WTC11 (cell line): Measurements from ENCODE around the gene TBL1XR1. TPM values are rescaled to one million over a fixed set of nuclear protein-coding genes. Genes with fewer than 3 reads are reported as not detected.
A peak's percentile ranks its signal among the peaks of the same experiment; 100 is the strongest.

ENCODE experiments used
- ATAC-seq: fragments of 200-7000 bp; cut with Tn5 transposase; 2 replicates; pipeline ENCODE4 v1.10.0; 2021; ENCODE audit warnings: mild to moderate bottlenecking, moderate library complexity
- CTCF ChIA-PET: fragments of 300-600 bp; sonication (Branson Sonifier 250); formaldehyde crosslinking; loops from one replicate; lab custom pipeline; 2021; ENCODE audit warnings: antibody characterized with exemption; lab: Charles Lee
- POLR2A ChIA-PET: fragments of 350-600 bp; sonication (Branson Sonifier 250); formaldehyde crosslinking; loops from one replicate; lab custom pipeline; 2021; ENCODE audit warnings: antibody characterized with exemption; lab: Charles Lee
- DNase-seq: peaks from one replicate; pipeline ENCODE4 v3.0.0; 2021; ENCODE audit warnings: low spot score
- H3K27ac Mint-ChIP-seq: 2 replicates; pipeline ENCODE4 v1.8.0; 2021; ENCODE audit warnings: mixed read lengths
- H3K27me3 Mint-ChIP-seq: 2 replicates; pipeline ENCODE4 v1.8.0; 2021; ENCODE audit warnings: low read depth, mild to moderate bottlenecking, moderate library complexity, mixed read lengths
- H3K36me3 Mint-ChIP-seq: 2 replicates; pipeline ENCODE4 v1.8.0; 2021; ENCODE audit warnings: mixed read lengths
- H3K4me1 Mint-ChIP-seq: 2 replicates; pipeline ENCODE4 v1.8.0; 2022; ENCODE audit warnings: mixed read lengths
- H3K4me3 Mint-ChIP-seq: 2 replicates; pipeline ENCODE4 v1.8.0; 2021; ENCODE audit warnings: mild to moderate bottlenecking, moderate library complexity, mixed read lengths
- H3K9me3 Mint-ChIP-seq: 2 replicates; pipeline ENCODE4 v1.8.0; 2021; ENCODE audit warnings: mixed read lengths
- AFF4 ChIP-seq: sonication (generic); formaldehyde crosslinking; IDR thresholded peaks from 2 replicates; pipeline ENCODE4 v1.8.1; 2023; ENCODE audit warnings: mild to moderate bottlenecking, missing genetic modification reagents, borderline replicate concordance
- ATF1 ChIP-seq: sonication (generic); formaldehyde crosslinking; IDR thresholded peaks from 2 replicates; pipeline ENCODE4 v1.8.1; 2023; ENCODE audit warnings: mild to moderate bottlenecking, moderate library complexity, missing genetic modification reagents
- CDX4 ChIP-seq: fragments of 250-450 bp; sonication (Bioruptor Pico); IDR thresholded peaks from 2 replicates; pipeline ENCODE4 v1.9.0; 2021; ENCODE audit warnings: moderate library complexity, mild to moderate bottlenecking, inconsistent platforms, borderline replicate concordance
- ELF4 ChIP-seq: sonication (generic); formaldehyde crosslinking; IDR thresholded peaks from 2 replicates; pipeline ENCODE4 v1.8.1; 2022; ENCODE audit warnings: low read depth, mild to moderate bottlenecking, moderate library complexity, missing genetic modification reagents
- ETV6 ChIP-seq: sonication (generic); formaldehyde crosslinking; IDR thresholded peaks from 2 replicates; pipeline ENCODE4 v1.8.1; 2022; ENCODE audit warnings: mild to moderate bottlenecking, missing genetic modification reagents
- FOXJ3 ChIP-seq: sonication (generic); formaldehyde crosslinking; IDR thresholded peaks from 2 replicates; pipeline ENCODE4 v1.9.0; 2021; ENCODE audit warnings: missing genetic modification reagents, mild to moderate bottlenecking, borderline replicate concordance
- FOXK1 ChIP-seq: sonication (generic); formaldehyde crosslinking; IDR thresholded peaks from 2 replicates; pipeline ENCODE4 v1.8.0; 2022; ENCODE audit warnings: mild to moderate bottlenecking, moderate library complexity, missing genetic modification reagents
- GRHL2 ChIP-seq: fragments of 250-450 bp; sonication (Bioruptor Pico); IDR thresholded peaks from 2 replicates; pipeline ENCODE4 v1.8.0; 2022; ENCODE audit warnings: mild to moderate bottlenecking, moderate library complexity; ENCODE audit not compliant: insufficient replicate concordance, severe bottlenecking
- GTF2I ChIP-seq: fragments of 250-450 bp; sonication (Bioruptor Pico); conservative IDR thresholded peaks from 2 replicates; pipeline ENCODE4 v1.4.0; 2021; ENCODE audit warnings: mild to moderate bottlenecking
- HMGA2 ChIP-seq: fragments of 250-450 bp; sonication (Bioruptor Pico); IDR thresholded peaks from 2 replicates; pipeline ENCODE4 v1.4.0; 2021; ENCODE audit warnings: mild to moderate bottlenecking, moderate library complexity
- HMGXB4 ChIP-seq: sonication (generic); formaldehyde crosslinking; IDR thresholded peaks from 2 replicates; pipeline ENCODE4 v1.8.1; 2023; ENCODE audit warnings: mild to moderate bottlenecking, moderate library complexity, missing genetic modification reagents
- IRF2 ChIP-seq: sonication (generic); formaldehyde crosslinking; IDR thresholded peaks from 2 replicates; pipeline ENCODE4 v1.8.0; 2022; ENCODE audit warnings: low read depth, missing genetic modification reagents, borderline replicate concordance
- JAZF1 ChIP-seq: fragments of 250-450 bp; sonication (Bioruptor Pico); IDR thresholded peaks from 2 replicates; pipeline ENCODE4 v1.9.0; 2021; ENCODE audit warnings: moderate library complexity, mild to moderate bottlenecking, inconsistent platforms
- MLX ChIP-seq: sonication (generic); formaldehyde crosslinking; IDR thresholded peaks from 2 replicates; pipeline ENCODE4 v1.8.1; 2023; ENCODE audit warnings: mild to moderate bottlenecking, missing genetic modification reagents, moderate library complexity
- NFATC4 ChIP-seq: fragments of 250-450 bp; sonication (Bioruptor Pico); IDR thresholded peaks from 2 replicates; pipeline ENCODE4 v1.9.0; 2021; ENCODE audit warnings: mild to moderate bottlenecking
- RELA ChIP-seq: sonication (generic); formaldehyde crosslinking; IDR thresholded peaks from 2 replicates; pipeline ENCODE4 v1.8.1; 2022; ENCODE audit warnings: missing genetic modification reagents, mild to moderate bottlenecking, borderline replicate concordance
- SOX15 ChIP-seq: fragments of 250-450 bp; sonication (Bioruptor Pico); IDR thresholded peaks from 2 replicates; pipeline ENCODE4 v1.9.0; 2021; ENCODE audit warnings: mild to moderate bottlenecking
- ZBTB43 ChIP-seq: sonication (generic); formaldehyde crosslinking; IDR thresholded peaks from 2 replicates; pipeline ENCODE4 v1.8.1; 2023; ENCODE audit warnings: mild to moderate bottlenecking, missing genetic modification reagents
- ZNF416 ChIP-seq: fragments of 250-450 bp; sonication (Bioruptor Pico); IDR thresholded peaks from 2 replicates; pipeline ENCODE4 v1.9.0; 2021; ENCODE audit warnings: mild to moderate bottlenecking, inconsistent platforms
- ZNF671 ChIP-seq: fragments of 250-450 bp; sonication (Bioruptor Pico); IDR thresholded peaks from 2 replicates; pipeline ENCODE4 v1.8.0; 2021; ENCODE audit warnings: mild to moderate bottlenecking
- ZSCAN18 ChIP-seq: fragments of 250-450 bp; sonication (Bioruptor Pico); IDR thresholded peaks from 2 replicates; pipeline ENCODE4 v2.1.2; 2022; ENCODE audit warnings: mild to moderate bottlenecking, moderate library complexity
- total RNA-seq: library from RNA; stranded (reverse); gene quantifications from 3 replicates; pipeline ENCODE4 v1.2.3, GENCODE V29; 2021
- TF ChIP-seq, protein P1 (sequence below): sonication (generic); formaldehyde crosslinking; IDR thresholded peaks from 2 replicates; pipeline ENCODE4 v1.8.1; 2023; ENCODE audit warnings: mild to moderate bottlenecking, missing genetic modification reagents, moderate library complexity

The TBL1XR1 gene
- total RNA-seq, 1 experiment from 2014 or later = 148 TPM

GRCh38 chr3:177104299-177104992, 92.8 kb downstream of the TBL1XR1 start:
- TF ChIP-seq, protein P1, sequence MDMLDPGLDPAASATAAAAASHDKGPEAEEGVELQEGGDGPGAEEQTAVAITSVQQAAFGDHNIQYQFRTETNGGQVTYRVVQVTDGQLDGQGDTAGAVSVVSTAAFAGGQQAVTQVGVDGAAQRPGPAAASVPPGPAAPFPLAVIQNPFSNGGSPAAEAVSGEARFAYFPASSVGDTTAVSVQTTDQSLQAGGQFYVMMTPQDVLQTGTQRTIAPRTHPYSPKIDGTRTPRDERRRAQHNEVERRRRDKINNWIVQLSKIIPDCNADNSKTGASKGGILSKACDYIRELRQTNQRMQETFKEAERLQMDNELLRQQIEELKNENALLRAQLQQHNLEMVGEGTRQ = no peak
- TF ChIP-seq ZSCAN18 (CRISPR knock-in tag) (no peak), ATF1 (CRISPR knock-in tag) (no peak), AFF4 (CRISPR knock-in tag) (no peak), NFATC4 (CRISPR knock-in tag) (no peak), ZNF671 (CRISPR knock-in tag) (no peak)
- DNase-seq = no peak
- CTCF ChIA-PET = interaction anchor here (0.6 kb wide), 1 partner anchor 75 kb away, joined by 3 read pairs; no protein-coding TSS in a partner anchor
- POLR2A ChIA-PET = interaction anchor here (0.8 kb wide), 1 partner anchor 10 kb away, joined by 3 read pairs; no protein-coding TSS in a partner anchor
- H3K27ac Mint-ChIP-seq = no peak overlapping the region
- no peak overlapping the region for H3K4me3 Mint-ChIP-seq
- no peak for ATAC-seq
- H3K36me3 Mint-ChIP-seq = no peaks in the 10 kb centered on the region
- peaks cover 68% of the 10 kb centered on the region for H3K4me1 Mint-ChIP-seq
- no peaks in the 10 kb centered on the region for H3K27me3 Mint-ChIP-seq
- H3K9me3 Mint-ChIP-seq = no peaks in the 10 kb centered on the region

GRCh38 chr3:177102553-177102952, 94.7 kb downstream of the TBL1XR1 start:
- H3K27me3 Mint-ChIP-seq = no peaks in the 10 kb centered on the region

DNA sequence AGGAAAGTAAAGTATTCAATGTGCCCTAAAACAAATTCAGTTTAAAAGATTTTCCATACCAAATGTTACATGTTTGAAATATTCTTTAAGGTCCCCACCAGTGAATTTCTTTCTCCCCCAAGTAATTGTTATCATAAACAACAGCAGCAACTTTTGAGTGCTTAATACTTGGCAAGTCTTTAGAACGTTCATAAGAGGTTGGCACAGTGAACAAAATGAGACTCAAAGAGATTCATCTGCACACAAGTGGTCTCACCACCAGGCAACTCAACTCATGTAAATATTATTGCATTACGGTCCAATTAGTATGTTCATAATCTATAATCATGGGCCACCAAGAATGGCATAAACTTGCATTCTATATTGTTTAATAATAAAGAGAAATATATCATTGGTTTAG, 98.7 kb downstream of the TBL1XR1 start:
- POLR2A ChIA-PET = no interaction called here
- H3K9me3 Mint-ChIP-seq = peaks cover 19% of the 10 kb centered on the region
- CTCF ChIA-PET = no interaction called here
- peaks cover 30% of the 10 kb centered on the region for H3K4me1 Mint-ChIP-seq
- H3K27ac Mint-ChIP-seq = no peak overlapping the region
- no peak for ATAC-seq
- no peak for DNase-seq
- no peak overlapping the region for H3K4me3 Mint-ChIP-seq
- no peaks in the 10 kb centered on the region for H3K27me3 Mint-ChIP-seq
- peaks cover 32% of the 10 kb centered on the region for H3K36me3 Mint-ChIP-seq
- TF ChIP-seq, protein P1 = no peak
- TF ChIP-seq HMGXB4 (CRISPR knock-in tag) (no peak), FOXK1 (CRISPR knock-in tag) (no peak), ZNF416 (no peak), SOX15 (CRISPR knock-in tag) (no peak), GTF2I (no peak), HMGA2 (CRISPR knock-in tag) (no peak), JAZF1 (CRISPR knock-in tag) (no peak), CDX4 (CRISPR knock-in tag) (no peak), ZBTB43 (CRISPR knock-in tag) (no peak), RELA (CRISPR knock-in tag) (no peak), MLX (CRISPR knock-in tag) (no peak), ELF4 (CRISPR knock-in tag) (no peak)

More at GRCh38 chr3:177102553-177102952, 94.7 kb downstream of the TBL1XR1 start:
- ATAC-seq (peak; percentile 40), DNase-seq (no peak)
- Mint-ChIP-seq H3K27ac (peak overlapping the region; percentile 92), H3K9me3 (no peaks in the 10 kb centered on the region), H3K36me3 (0 out of 2 replicates have a peak, but pooled peaks cover 1% of the 10 kb centered on the region), H3K4me1 (peaks cover 54% of the 10 kb centered on the region), H3K4me3 (no peak overlapping the region)
- CTCF ChIA-PET = no interaction called here
- no peak for TF ChIP-seq FOXJ3 (CRISPR knock-in tag)
- no peak for TF ChIP-seq IRF2 (CRISPR knock-in tag)
- TF ChIP-seq ZNF671 (CRISPR knock-in tag) = no peak
- TF ChIP-seq ETV6 (CRISPR knock-in tag) = no peak
- no peak for TF ChIP-seq GRHL2
- POLR2A ChIA-PET = no interaction called here
